ENCODE measurements around the gene L1TD1.
"Not testable (repeated sequence)": the region's sequence is repeated elsewhere in the genome, so short reads cannot be mapped to it uniquely, and the experiment has no call there.

Gene L1TD1

DNA sequence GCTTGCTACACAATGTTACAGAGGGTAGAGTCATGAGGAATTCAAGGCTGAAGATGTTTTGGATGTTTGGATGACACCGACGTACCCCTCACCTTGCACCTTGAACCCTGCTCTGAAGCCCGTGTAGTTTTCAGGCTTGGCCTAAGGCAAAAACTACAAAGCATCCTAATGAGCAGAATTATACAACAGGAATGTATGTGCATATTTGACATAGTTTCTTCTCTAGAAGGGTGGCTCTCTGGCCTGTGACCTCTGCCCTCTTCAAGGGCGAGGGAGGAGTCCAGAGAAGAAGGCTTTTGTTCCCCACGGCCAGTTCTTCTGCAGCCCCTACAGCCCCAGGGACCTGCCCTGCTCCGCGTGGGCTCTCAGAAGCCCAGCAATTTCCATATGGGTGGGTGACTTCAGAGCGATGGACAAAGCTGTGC lies 43.3 kb downstream of the L1TD1 start:
- no peak for DNase-seq

DNA sequence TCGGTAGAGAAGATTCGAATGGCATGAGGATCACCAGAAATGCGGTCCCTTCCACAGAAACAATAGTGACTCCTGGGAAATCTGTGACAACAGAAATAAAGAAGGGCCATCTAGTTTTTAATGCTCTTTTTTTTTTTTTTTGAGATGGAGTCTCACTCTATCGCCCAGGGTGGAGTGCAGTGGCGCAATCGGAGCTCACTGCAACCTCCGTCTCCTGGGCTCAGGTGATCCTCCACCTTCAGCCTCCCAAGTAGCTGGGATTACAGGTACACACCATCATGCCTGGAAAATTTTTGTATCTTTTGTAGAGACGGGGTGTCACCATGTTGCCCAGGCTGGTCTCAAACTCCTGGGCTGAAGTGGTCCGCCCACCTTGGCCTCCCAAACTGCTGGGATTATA lies 43.9 kb downstream of the L1TD1 start:
- DNase-seq = no peak

DNA sequence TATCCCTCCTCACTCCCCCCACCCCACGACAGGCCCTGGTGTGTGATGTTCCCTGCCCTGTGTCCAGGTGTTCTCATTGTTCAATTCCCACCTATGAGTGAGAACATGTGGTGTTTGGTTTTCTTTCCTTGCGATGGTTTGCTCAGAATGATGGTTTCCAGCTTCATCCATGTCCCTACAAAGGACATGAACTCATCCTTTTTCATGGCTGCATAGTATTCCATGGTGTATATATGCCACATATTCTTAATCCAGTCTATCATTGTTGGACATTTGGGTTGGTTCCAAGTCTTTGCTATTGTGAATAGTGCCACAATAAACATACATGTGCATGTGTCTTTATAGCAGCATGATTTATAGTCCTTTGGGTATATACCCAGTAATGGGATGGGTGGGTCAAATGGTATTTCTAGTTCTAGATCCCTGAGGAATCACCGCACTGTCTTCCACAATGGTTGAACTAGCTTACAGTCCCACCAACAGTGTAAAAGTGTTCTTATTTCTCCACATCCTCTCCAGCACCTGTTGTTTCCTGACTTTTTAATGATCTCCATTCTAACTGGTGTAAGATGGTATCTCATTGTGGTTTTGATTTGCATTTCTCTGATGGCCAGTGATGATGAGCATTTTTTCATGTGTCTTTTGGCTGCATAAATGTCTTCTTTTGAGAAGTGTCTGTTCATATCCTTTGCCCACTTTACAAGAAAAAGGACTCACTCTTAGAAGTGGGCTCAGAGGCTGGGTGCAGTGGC lies 45.2 kb downstream of the L1TD1 start:
- DNase-seq = not testable (repeated sequence)

DNA sequence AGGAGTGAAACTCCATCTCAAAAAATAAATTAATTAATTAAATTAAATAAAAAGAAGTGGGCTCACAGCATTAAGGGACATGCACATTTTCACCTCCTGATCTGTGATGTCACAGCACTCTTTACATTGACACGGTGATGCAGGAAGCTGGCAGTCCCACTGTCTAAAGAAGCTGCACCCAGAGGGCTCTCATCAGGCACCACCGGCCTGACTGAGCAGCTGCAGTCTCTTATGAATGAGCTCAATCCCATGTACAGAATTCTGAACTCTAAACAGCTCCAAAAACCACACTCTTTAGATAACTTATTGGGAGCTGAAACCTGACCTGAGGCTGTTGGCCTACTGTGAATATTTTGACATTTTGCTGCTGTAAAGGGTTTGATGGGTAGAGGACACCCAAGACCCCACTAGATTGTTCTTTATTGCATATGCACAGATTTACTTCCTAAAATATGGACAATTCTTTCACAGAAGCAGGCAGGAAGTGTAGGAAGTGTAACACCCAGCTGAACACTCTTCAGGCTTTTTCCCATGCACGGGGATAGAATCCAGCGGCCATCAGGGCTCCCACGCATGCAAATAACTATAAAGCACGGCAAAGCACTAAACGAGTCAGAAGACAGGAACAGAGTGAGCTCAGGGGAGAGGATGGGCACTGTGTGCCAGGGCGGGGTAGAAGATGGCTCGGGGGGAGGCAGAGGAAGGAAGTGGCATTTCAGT lies 46.2 kb downstream of the L1TD1 start:
- no peak for DNase-seq

DNA sequence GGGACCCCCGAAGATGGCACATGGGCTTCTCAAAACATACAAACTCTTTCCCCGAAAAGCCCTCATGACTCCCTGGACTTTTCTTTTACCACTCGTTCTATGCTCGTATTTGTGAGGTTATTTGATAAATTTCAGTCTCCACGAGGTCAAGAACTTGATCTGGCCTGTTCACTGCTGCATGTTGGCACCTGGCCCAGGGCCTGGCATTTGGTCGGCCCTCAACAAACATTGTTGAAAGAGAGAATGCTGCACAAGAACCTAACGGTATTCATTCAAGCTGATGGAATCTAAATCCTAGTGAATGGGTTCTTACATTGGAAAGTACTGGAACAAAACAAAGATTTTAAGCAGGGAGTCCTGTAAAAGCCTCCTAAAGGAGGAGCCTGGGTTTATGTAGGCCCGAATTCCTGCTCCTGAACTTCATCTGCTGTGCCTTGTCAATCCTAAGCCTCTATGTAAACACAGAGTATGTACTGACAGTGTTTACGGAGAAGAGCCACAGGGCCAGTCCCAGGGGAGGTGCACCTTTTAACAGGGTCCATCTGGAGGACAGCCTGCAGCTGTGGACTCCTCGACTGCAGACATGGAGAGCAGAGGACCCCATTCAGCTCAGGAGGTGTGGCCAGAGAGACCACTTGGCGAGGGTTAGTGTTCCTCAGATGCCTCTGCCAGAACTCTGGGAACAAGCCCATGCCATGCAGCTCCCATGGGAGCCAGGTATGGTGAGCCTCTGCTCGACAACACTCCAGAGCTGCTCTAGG lies 46.9 kb downstream of the L1TD1 start:
- DNase-seq = no peak

DNA sequence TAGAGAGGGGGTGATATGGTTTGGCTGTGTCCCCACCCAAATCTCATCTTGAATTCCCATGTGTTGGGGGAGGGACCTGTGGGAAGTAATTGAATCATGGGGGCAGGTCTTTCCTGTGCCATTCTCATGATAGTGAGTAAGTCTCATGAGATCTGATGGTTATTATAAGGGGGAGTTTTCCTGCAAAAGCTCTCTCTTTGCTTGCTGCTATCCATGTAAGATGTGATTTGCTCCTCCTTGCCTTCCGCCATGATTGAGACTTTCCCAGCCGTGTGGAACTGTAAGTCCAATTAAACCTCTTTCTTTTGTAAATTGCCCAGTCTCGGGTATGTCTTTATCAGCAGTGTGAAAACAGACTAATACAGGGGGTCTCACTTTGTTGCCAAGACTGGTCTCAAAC lies 49.7 kb downstream of the L1TD1 start:
- DNase-seq = not testable (repeated sequence)

DNA sequence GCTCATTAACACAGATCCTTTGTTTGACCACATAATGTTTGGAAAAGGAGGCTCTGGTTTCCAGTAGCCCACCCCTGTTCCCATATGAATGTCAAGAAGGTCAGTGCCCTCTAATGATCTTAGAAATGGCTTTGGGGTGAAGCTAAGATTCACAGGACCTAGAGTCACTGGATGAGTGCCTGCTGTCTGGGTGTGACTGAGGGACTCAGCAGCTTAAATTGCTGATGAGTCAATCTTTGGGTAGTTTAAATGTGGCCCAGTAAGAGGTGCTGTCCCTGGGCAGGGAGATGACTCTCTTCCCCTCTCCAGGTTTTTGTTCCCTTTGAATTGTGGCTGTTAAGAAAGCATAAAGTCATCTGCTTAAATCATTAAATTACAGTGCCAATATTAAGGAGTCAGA lies 50.6 kb downstream of the L1TD1 start:
- DNase-seq = no peak

DNA sequence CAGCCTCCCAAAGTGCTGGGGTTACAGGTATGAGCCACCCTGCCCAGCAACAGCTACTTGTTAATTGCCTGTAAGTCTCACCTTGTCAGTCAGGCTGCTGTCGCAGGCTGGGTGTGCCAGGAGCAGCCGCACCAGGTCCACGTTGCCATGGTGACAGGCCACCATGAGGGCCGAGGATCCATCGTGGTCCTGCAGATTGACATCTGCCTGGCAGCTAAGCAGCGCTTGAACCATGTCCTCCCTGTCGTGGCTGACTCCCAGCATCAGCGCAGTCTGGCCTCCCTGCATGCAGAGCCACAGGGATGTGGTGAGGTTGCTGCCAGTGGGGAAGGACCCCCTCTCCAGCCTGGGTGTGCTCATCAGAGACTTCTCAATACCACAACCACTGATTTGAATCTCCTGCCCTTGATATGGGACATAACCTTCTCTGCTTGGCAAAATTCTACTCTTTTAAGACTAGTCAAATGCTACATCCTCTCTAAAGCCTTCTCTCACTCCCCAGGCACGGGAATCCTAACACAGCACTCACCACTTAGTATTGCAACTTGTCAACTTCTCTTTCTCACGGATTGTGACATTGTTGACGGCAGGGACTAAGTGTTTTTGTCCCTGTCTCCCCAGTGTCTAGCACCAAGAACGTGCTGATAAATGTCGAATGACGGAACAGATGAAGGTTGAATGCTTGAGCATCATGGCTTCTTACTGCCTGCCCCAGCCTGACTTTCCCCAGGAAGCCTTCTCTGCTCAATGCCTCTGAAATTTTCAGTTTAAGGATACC lies 52.9 kb downstream of the L1TD1 start:
- DNase-seq = no peak

DNA sequence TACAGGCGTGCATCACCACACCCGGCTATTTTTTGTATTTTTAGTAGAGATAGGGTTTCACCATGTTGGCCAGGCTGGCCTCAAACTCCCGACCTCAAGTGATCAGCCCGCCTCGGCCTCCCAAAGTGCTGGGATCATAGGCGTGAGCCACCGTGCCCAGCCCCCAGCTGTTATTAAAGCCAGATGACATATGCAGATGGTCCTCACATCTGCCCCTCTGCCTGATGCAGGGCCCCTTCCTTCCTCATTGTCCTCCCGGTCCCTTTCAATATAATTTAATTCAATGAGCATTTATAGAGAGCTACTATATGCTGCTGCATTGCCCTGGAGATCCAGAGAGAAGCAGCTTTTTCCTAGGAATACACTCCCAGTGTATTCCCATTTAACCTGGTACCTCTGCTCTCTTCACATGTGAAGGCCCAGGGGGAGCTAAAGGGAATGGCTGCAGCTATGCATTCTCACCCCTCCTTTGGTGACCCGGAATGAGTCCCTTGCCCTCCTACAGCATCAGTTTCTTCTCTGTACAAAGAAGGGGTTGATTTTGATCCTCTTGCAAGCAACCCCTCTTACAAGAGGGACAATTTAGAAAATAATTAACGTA lies 55.6 kb downstream of the L1TD1 start:
- no peak for DNase-seq

DNA sequence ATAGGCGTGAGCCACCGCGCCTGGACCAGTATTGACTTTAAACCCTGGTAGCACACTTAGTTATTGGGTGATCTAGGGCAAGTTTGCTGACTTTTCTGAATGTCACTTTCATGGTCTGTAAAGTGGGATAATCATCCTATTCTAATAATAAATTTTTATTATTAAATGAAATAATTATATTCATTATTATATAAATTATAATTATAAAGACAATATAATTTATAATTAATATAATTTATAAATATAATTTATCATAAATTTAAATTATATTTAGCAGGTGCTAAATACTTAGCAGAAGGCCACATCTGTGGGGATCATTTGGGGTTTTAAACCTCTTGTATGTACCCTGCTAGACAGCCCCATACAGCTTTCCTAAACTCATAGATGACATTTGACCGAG lies 64.9 kb downstream of the L1TD1 start:
- no peak for DNase-seq

DNA sequence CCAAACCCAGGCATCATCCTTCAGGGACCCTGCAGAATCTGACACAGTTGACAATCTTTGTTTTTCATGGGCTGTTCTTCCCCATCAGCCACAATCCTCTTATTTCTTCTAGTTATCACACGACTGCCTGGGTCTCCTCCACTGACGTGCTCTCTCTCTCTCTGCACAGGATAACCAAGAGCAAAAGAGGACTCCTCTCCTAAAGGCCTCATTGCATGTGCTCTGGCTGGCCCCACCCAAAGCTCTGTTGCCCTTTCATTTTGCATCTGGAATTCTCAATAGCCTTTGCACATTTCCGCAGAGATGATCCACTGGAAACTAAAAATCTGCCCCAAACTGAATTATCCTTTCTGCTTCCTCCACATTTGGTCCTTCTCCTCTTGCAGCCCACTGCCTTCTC lies 66.0 kb downstream of the L1TD1 start:
- DNase-seq = no peak
